HUDEP-2 (cell line): ENCODE measurements around the gene PMIS2.

ENCODE experiments used
- DNase-seq, 76 experiments: peaks; one replicate each; lab custom pipeline; 2025; ENCODE audit not compliant: unreplicated experiment in 76 of 76; lab: John Stamatoyannopoulos, UW

PMIS2 gene

DNA sequence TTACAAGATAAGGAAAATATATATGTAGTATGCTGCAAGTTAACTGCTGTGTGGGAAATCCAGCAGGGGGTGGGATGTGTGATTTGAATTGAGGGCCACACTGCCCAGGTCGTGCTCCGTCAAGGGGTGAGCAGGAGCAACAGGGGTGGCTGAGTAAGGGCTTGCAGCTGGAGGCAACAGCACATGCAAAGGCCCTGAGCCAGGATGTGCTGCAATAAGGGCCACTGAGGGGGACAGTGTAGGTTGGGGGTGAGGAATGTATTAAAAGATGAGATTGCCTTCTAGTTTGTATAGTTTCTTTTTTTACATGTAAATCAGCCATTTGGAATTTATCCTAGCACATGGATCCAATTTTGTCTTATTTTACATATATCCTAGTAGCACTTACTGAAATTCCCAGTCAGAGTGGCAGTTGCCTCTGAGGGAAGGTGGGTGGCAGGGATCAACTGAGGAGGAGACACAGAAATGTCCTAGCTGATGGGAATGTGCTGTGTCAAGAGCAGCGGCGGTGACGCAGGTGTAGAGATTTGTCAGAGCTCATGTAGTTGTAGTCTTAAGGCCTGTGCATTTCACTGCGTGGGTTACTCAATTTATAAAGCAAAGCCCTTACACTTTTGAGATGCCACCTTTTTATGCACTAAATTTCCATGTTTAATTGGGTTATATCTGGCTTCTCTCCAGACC is 37.5 kb downstream of the PMIS2 start:
- no peak for DNase-seq

DNA sequence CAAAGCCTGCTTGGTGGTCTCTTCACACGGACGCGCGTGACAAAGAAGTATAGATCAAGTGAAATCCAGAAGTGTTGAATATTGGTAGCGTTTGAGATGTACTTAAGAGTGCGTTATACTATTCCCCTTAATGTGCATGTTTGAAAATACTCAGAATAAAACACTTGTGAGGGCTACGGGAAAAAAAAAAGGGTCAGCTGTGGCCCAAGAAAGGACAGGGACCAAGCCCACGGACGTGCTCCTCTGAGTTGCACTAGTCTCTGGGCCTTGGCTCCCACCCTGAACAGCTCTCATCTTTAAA is 42.2 kb downstream of the PMIS2 start:
- no peak for DNase-seq

- DNase-seq: peak; percentile 71 to 100 (median 99)
Observed at GRCh38 chr19:35628565-35629331, 42.8 kb downstream of the PMIS2 start, which contains the start of gene RBM42. TSS of gene RBM42 (plus strand) at chr19:35629036. CDS start at chr19:35629154, 118 bp downstream.

DNA sequence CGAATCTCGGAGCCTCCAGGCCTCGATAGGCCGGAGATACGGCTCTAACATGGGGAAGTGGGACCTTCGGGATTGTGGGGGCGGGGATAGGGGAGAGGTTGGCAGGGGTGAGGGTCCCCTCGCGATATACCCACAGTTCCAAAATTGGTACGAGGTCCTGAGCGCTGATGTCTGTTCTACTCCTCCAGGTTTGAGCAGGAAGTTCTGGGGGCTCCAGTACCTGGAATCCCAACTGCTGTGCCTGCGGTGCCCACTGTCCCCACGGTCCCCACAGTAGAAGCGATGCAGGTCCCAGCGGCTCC is 43.3 kb downstream of the PMIS2 start:
- no peak for DNase-seq

- DNase-seq: no peak
Observed at GRCh38 chr19:35633727-35634440, 47.9 kb downstream of the PMIS2 start.

- DNase-seq: no peak
Observed at GRCh38 chr19:35636651-35637050, 50.7 kb downstream of the PMIS2 start.
